NCI-H345 treated with DMSO at 0.1 percent for 48 hours (cell line): ENCODE data around the gene ZBED4.
"Not testable (repeated sequence)": the region's sequence is repeated elsewhere in the genome, so short reads cannot be mapped to it uniquely, and the experiment has no call there.

Experiments used
- DNase-seq: peaks from one replicate; lab custom pipeline; 2025; ENCODE audit not compliant: unreplicated experiment; lab: John Stamatoyannopoulos, UW

The ZBED4 gene

DNA sequence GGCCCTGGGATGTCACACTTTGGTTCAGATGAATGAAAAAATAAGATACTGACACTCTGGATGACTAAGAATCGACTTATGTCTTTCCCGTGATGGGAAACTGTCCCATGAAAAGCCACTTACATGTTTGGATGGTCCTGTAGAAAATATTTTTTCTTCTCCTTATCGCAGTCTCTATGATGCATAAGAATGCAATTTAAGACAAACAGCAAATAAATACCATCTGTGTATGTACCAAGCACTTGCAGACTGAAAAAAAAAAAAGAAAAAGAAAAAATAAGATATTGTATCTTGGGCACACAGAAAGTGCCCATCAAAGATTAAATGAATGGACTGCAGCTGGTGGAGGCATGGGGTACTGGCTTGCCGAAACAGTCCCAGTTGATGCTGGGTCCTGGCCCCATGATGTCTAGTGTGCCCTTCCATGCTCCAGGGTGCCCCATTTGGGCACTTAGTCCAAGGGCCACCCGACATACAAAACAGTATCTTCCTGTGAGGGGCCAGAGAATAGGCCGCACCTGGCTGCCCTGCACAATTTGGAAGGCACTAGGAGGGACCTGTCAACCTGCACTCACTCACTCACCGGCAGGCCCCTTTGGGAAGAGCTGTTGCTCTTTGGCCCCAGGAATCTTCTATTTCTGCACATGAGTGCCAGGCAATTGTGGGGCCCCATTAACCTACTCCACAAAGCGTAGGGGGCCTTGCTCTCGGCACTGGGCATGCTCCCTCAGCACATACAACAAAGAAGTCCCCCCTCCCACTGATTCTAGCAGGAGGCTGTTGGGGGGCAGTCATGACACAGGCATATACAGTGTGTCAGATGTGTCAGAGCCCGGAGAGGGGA, 2.5 kb upstream of the ZBED4 start:
- DNase-seq = no peak

DNA sequence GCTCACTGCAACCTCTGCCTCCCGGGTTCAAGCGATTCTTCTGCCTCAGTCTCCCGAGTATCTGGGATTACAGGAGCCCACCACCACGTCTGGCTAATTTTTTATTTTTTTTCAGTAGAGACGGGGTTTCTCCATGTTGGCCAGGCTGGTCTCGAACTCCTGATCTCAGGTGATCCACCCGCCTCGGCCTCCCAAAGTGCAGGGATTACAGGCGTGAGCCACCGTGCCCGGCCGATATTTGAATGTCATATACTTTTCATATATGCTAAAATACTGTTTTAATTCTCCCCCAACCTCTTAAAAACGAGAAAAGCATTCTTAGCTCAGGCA, 1.1 kb upstream of the ZBED4 start:
- not testable (repeated sequence) for DNase-seq

DNA sequence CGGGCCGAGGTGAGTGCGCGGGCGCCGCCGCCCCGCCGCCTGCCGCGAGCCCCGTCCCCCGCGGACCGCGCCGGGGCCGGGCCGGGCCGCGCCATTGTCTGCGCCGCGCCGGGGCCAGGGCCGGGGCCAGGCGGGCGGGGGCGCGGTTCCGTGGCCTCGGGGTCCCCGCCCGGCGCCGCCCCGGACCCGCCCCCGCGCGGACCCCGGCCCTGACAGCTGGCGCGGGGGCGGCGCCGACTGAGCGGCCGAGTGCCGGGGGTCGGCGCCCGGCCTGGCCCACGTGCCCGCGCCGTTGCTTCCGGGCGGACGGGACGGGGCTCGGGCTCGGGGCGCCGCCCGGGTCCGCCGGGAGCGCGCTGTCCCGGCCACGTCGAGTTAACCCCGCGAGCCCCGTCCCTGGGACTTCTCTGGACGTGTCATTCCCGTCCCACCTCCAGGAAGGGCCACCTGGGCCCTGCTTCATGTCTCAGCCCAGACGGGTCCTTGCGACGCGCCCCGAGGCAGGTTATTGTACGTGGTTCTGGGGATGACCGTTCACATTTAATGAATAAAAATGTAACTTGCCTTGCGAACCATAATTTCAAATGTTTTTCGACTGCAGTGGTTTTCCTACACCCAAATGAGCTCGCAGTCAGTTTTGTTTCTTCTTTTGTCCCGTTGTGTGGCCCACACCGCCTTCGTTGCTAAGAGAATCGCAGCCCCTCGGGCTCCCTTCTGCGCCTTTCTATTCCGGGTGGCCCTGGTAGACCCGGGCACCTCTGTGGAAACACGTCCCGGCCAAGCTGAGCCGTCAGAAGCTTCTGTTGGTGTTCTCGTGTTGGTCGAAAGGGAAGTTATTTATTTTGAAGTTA, 562 bp downstream of the ZBED4 start:
- no peak for DNase-seq

DNA sequence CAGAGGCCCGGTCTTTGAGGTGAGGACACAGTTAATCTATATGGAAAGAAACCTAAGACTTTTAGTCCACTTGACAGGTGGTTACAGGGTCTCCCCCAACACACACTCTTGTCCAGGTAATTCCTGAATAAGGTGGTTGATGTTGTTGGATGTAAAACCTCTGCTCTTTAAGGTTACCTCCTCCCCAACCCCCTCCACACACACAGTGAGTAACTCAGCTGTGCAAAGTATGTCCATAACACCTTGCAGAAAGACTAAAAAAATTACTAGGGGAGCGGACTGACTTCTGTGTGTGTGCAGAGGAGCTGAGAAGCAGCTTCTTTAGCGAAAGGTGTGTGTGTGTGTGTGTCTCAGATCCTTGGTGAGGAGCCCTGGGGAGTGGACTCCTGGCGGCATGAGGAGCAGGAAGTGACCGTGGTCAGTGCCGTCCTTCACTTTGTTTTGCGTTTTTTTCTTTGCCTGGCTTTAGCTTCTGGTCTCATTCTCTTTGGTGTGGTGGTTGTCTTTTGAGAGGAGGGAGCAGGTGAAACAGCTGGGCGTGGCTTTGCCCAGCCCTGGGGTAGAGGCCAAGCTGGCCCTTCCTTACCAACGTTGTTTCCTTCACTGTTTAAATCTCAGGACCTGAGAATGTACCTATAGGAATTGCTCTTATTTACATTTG, 1.7 kb downstream of the ZBED4 start:
- no peak for DNase-seq

DNA sequence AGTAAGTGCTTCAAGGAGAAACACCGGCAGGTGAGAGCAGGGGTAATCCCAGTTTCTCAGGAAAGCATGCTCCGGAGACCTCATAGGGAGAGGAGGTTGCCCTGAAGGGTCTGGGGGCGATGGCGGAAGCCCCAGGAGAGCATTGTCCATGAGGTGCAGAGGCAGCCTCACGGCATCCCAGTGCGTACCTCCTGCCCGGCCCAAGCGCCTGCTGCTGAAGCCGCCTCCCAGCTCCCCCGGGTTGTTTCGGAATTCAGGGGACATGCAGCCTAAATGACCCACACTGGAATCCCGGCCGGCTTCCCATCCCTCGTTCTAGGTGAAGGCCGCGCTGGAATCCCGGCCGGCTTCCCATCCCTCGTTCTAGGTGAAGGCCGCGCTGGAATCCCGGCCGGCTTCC, 2.7 kb downstream of the ZBED4 start:
- DNase-seq = no peak

DNA sequence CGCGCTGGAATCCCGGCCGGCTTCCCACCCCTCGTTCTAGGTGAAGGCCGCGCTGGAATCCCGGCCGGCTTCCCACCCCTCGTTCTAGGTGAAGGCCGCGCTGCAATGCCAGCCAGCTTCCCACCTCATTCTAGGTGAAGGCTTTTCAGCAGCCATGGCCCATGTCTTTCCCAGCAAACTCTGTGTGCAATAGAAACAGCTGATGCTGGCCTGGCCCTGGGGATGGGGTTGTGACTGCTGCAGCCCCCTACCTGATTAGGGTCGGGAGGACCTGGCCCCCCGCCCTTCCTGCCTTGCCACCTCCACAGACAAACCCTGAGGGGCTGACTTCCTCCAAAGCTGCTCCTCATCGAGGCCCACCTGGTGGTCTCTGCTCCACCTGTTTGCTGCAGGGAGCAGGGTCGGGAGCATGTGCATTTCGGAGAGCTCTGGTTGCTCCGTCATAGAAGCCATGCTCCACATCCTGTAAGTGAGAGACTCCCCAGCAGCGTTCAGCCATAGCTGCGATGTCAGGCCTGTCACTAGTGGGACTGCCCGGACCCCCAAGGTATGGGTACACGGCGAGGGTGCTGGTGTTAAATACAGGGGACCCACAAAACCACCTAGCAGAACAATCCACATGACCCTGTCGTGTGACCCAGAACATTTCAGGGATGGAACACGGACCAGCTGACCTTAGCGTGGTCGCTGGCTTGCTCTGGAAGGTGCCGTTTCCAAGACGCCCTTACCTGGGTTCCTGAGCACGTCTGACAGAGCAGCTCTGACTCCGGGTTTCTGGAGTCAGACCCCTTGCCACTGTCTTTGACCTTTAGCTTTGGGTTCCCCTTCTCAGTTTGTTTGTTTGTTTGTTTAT, 3.3 kb downstream of the ZBED4 start:
- no peak for DNase-seq

DNA sequence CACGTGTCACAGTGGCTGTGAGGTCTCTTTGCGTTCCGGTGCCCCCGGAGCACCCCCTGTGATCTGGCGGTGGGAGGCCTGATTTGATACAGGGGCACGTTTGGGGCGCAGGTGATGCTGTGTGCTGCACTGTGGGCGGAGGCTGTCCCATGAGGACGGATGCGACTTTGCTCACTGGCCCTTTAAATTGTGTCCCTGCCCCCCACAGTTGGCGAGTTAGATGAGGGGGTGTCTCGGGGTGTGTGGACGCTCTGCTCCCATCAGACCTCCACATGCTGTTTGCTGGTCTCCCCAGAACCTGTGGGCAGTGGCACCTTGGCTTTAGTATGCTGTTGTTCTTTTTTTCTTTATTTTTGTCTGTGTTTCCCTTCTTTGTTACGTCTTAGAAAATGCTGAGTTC, 5.2 kb downstream of the ZBED4 start:
- no peak for DNase-seq

DNA sequence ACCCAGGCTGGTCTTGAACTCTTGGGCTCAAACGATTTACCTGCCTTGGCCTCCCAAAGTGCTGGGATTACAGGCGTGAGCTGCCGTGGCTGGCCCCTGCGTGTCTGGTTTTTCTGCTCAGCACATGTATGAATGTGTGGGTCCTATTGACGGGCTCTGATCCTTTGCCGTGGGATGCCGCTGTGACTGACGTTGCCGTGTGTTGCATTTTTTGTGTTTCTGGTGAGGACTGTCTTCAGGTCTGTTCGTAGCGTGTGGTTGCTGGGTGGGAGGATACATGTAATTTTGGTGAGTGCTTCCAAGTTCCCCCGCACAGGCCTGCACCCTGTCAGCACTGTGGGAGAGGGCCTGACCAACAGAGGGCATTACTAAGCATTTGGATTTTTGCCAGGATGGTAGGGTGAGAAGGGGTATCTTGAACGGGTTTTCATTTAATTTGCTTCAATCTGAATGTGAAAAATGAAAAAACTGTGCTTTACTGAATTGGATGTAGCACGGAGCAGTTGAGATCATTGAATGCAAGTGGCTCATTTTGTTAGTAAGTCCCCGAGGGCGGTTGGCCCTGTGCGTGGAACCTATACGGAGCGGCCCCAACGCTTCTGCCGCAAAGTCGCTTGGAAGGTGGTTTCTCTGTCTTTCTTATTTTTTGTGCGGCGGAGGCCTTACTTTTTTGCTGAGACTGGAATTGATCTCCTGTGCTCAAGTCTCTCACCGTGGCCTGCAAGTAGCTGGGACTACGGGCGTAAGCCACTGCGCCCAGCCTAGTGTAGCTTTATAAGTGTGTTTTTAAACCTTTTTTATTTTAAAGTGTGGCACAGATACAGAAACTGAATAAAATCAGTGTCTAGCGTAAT, 8.2 kb downstream of the ZBED4 start:
- DNase-seq = no peak

DNA sequence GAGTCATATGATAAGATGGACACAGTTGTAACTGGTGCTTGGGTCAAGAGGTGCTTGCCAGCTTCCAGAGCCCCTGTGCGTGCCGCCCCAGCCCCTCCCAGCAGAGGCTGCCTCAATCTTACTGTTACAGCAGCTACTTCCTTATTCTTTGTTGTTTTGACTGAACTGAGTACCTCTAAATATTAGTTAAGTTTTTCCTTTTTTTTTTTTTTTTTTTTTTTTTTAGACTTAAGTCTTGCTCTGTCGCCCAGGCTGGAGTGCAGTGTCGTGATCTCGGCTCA, 8.8 kb downstream of the ZBED4 start:
- DNase-seq = no peak

DNA sequence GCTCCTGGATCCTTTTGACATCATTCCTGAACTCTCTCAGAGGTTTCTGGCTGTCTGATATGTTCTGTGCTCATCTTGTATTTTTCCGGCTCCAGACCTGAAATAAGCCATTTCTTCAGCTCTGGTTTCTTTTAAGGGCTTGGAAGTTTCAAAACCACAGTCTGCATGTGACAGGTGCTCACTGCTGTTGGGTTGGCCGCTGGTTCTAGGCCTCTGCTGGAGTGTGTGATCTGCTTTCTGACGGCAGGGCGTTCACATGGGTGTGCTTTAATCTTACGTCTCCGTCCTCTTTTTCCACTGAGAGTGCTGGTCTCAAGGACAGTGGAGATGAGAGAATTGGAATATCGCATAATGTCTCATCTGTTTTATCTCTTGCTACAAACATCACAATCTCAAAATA, 10.3 kb downstream of the ZBED4 start:
- DNase-seq = no peak

DNA sequence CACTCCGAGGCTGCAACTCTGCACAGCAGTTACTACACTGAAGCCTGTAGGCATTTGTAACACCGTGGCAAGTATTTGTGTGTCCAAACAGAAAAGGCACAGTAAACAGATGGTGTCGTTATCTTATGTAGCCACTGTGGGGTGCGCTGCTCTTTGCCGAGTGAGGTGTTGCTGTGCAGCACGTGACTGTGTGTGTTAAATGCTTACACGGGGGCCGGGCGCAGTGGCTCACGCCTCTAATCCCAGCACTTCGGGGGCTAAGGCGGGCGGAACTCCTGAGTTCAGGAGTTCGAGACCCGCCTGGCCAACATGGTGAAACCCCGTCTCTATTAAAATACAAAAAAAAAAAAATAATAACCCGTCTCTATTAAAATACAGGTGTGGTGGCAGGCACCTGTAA, 11.5 kb downstream of the ZBED4 start:
- DNase-seq = no peak

DNA sequence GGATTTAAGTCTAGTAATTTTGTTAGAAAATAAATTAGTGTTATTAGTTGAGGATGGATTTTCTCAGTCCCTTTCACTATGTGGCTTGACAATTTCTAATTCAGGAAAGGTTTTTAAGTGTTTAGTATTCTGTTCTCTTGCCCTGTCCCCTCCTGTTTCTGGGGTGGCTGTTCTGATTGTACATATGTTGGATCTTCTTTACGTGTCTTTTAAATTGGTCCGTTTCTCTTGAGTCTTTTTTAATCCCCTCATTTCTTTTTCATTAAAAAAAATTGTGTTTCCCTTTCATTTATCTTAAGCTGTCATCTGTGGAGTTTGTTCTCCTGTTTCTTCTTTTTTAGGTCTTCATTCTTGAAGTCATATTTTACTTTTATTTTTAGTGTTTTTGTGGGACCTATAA, 12.5 kb downstream of the ZBED4 start:
- no peak for DNase-seq

DNA sequence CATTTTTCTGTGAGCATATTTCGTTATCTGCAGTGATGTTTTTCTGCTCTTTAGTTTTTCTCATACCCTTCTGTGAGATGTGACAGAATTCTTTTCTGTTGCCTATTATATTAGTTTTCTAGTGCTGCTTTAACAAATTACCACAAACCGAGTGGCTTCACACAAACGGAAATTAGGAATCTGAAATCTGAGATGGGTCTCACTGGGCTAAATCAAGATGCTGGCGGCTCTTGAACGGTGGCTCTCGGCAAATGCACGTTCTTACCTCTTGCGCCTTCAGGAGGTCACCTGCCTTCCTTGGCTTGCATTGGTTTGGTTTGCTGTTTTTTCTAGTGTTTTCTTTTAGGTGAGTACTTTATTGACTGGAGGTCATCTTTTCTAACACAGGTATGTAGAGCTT, 13.0 kb downstream of the ZBED4 start:
- no peak for DNase-seq

DNA sequence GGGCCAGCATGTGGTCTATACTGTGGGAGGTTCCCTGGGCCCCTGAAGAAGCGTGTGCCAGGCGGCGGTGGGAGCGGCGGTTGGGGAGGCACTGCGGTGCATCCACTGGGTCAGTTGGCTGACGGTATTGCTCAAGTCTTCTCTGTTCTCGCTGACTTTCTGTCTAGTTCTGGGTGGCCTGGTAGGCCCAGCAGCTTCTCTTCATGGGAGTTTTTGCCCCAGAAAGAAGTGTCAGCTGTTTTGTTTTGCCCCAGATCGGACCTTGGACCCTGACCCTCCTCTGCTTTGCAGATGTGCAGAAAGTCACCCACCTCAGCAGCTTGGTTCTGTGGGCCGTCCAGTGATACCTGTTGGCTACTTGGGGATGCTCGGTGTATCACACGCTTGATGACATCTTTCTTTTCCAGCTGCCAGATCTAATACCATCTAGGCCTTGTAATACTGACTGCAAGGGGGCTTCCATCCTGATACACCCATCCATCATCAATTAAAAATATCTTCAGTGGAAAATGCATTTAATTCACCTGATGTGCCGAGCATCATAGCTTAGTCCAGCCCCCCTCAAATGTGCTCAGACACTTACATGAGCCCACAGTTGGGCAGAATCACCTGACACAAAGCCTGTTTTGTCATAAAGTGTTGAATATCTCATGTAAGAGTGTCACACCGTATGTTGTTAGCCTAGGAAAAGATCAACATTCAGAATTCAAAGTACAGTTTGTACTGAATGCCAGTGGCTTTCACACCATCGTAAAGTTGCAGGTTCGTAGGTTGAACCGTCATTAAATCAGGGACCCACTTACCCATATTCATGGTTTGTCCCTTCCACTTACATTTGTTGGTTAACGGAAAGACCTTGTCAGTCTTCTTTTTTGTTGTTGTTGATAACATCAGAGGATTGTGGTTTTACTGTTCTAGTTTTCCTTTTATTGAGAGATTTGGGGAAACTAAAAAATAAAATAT, 13.9 kb downstream of the ZBED4 start:
- no peak for DNase-seq

DNA sequence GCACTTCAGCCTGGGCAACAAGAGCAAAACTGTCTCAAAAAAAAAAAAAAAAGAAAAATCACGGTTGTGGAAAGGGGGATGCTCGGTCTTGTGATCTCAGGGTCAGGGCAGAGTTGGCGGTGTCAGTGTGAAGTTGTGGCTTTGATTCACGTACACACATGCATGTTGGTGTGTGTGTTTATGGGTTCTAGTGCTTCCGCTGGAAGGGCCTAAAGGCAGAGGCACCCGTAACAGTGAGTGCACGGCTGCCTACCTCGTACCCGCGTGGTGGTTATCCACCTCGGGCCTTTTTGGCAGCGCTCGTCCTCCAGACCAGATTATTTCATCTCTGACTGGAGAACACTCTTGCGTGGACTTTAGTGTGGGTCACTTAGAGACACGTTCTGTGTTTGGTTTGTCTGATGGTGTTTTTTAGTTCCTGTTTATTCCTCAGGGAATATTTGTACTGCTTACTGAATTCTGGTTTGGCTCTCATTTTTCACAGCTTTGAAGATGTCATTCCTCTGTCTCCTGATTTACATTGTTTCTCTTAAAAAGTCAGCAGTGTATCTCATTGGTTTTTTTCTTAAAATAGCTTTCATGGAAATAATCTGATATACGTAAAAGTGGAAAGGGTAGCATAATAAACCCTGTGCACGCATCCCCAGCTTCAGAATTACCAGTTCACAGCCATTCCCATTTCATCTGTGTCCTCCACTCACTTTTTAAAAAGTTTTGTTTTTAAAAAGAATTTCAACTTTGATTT, 15.6 kb downstream of the ZBED4 start:
- no peak for DNase-seq

DNA sequence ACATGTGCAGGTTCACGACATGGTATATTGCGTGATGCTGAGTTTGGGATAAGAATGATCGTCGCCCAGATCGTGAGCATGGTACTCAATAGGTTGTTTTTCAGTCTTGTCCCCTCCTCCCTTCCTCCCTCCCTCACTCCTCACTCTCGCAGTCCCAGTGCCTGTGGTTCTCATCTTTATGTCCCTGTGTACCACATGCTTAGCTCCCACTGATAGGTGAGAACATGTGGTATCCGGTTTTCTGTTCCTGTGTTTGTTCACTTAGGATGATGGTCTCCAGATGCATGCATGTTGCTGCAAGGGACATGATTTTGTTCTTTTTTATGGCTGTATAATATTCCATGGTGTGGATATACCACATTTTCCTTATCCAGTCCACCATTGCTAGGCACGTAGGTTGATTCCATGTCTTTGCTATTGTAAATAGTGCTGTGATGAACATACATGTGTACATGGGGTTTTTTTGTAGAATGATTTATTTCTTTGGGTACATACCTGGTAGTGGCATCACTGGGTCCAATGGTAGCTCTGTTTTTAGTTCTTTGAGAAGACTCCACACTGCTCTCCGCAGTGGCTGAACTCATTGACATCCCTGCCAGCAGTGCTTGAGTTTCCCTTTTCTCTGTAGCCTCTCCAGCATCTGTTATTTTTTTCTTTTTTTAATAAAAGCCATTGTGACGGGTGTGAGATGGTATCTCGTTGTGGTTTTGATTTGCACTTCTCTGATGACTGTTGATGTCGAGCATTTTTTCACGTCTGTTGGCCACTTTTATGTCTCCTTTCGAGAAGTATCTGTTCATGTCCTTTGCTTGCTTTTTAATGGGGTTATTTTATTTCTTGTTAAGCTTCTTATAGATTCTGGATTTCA, 16.4 kb downstream of the ZBED4 start:
- no peak for DNase-seq

DNA sequence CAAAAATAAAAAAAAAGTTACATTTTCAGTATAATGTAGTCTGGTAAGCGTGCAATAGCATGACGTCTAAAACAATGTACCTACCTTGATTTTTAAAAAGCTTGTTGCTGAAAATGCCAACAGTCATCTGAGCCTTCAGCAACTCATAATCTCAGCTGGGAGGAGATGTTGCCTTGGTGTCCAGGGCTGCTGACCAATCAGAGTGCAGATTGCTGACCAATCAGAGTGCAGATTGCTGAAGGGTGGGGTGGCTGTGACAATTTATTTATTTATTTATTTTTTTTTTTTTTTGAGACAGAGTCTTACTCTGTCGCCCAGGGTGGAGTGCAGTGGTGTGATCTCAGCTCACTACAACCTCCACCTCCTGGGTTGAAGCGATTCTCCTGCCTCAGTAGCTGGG, 17.8 kb downstream of the ZBED4 start:
- DNase-seq = no peak

DNA sequence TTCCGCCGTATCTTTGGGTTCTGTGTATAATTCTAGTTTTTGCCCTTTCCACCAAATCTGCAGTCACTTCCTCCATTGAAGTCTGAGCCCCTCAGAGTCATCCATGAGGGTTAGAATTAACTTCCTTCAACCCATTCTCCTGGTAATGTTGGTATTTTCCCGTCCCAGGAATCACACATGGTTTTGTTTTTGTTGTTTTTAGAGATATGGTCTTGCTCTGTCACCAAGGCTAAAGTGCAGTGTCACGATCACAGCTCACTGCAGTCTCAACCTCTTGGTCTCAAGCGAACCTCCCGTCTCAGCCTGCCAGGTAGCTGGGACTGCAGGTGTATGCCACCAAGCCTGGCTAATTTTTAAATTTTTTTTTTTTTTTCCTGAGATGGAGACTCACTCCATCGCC, 18.7 kb downstream of the ZBED4 start:
- no peak for DNase-seq
